SK-N-SH treated with all-trans-retinoic acid at 6 μM for 48 hours (cell line): ENCODE measurements around the gene FLT1.

ENCODE experiments used
- ATAC-seq: fragments of 200-7000 bp; cut with Tn5 transposase; 3 replicates; pipeline ENCODE4 v1.9.1; 2020; ENCODE audit warnings: mild to moderate bottlenecking, moderate library complexity
- ARNTL ChIP-seq: fragments of 450-650 bp; formaldehyde crosslinking; IDR thresholded peaks from 2 replicates; pipeline ENCODE4 v1.5.0; 2020; ENCODE audit warnings: low read depth, mild to moderate bottlenecking, moderate library complexity, borderline replicate concordance
- BACH2 ChIP-seq: fragments of 250-450 bp; sonication (Bioruptor Pico); IDR thresholded peaks from 2 replicates; pipeline ENCODE4 v1.9.0; 2021; ENCODE audit warnings: mild to moderate bottlenecking, borderline replicate concordance
- CREB5 ChIP-seq: fragments of 250-450 bp; sonication (Bioruptor Pico); IDR thresholded peaks from 2 replicates; pipeline ENCODE4 v1.5.1; 2020; ENCODE audit warnings: low read depth, mild to moderate bottlenecking, moderate library complexity
- CSDC2 ChIP-seq: fragments of 250-450 bp; sonication (Bioruptor Pico); IDR thresholded peaks from 2 replicates; pipeline ENCODE4 v1.5.0; 2020; ENCODE audit warnings: mild to moderate bottlenecking, moderate library complexity
- CSRNP3 ChIP-seq: fragments of 250-450 bp; sonication (Bioruptor Pico); IDR thresholded peaks from 2 replicates; pipeline ENCODE4 v1.5.1; 2021; ENCODE audit warnings: mild to moderate bottlenecking, moderate library complexity
- ESRRG ChIP-seq: fragments of 250-450 bp; sonication (Bioruptor Pico); IDR thresholded peaks from 2 replicates; pipeline ENCODE4 v1.6.1; 2021; ENCODE audit warnings: mild to moderate bottlenecking
- GLIS3 ChIP-seq: fragments of 250-450 bp; sonication (Bioruptor Pico); IDR thresholded peaks from 2 replicates; pipeline ENCODE4 v1.5.0; 2020; ENCODE audit warnings: mild to moderate bottlenecking, moderate library complexity
- ISL1 ChIP-seq: fragments of 250-450 bp; sonication (Bioruptor Pico); IDR thresholded peaks from 2 replicates; pipeline ENCODE4 v2.1.2; 2022; ENCODE audit warnings: mild to moderate bottlenecking, moderate library complexity
- OSR1 ChIP-seq: fragments of 250-450 bp; sonication (Bioruptor Pico); IDR thresholded peaks from 2 replicates; pipeline ENCODE4 v1.8.0; 2022; ENCODE audit warnings: moderate library complexity, mild to moderate bottlenecking, inconsistent platforms
- POU6F1 ChIP-seq: fragments of 250-450 bp; sonication (Bioruptor Pico); IDR thresholded peaks from 2 replicates; pipeline ENCODE4 v1.8.0; 2021; ENCODE audit warnings: low read depth, mild to moderate bottlenecking, moderate library complexity, borderline replicate concordance
- PPARA ChIP-seq: fragments of 250-450 bp; sonication (Bioruptor Pico); IDR thresholded peaks from 2 replicates; pipeline ENCODE4 v1.5.0; 2020; ENCODE audit warnings: mild to moderate bottlenecking, borderline replicate concordance
- RARB ChIP-seq: fragments of 250-450 bp; sonication (Bioruptor Pico); IDR thresholded peaks from 2 replicates; pipeline ENCODE4 v1.8.0; 2021; ENCODE audit warnings: mild to moderate bottlenecking, moderate library complexity
- SNAI2 ChIP-seq: fragments of 250-450 bp; sonication (Bioruptor Pico); IDR thresholded peaks from 2 replicates; pipeline ENCODE4 v1.5.0; 2020; ENCODE audit warnings: mild to moderate bottlenecking, moderate library complexity
- TCF4 ChIP-seq: fragments of 250-450 bp; sonication (Bioruptor Pico); IDR thresholded peaks from 2 replicates; pipeline ENCODE4 v1.8.0; 2021; ENCODE audit warnings: mild to moderate bottlenecking, moderate library complexity, borderline replicate concordance
- TOX ChIP-seq: fragments of 250-450 bp; sonication (Bioruptor Pico); IDR thresholded peaks from 2 replicates; pipeline ENCODE4 v1.8.0; 2021; ENCODE audit warnings: mild to moderate bottlenecking, moderate library complexity, borderline replicate concordance
- ZC3H10 ChIP-seq: fragments of 250-450 bp; sonication (Bioruptor Pico); IDR thresholded peaks from 2 replicates; pipeline ENCODE4 v1.5.1; 2021; ENCODE audit warnings: mild to moderate bottlenecking, moderate library complexity
- ZFP3 ChIP-seq: fragments of 250-450 bp; sonication (Bioruptor Pico); IDR thresholded peaks from 2 replicates; pipeline ENCODE4 v1.5.0; 2020; ENCODE audit warnings: mild to moderate bottlenecking, moderate library complexity
- ZFP30 ChIP-seq: fragments of 450-650 bp; formaldehyde crosslinking; IDR thresholded peaks from 2 replicates; pipeline ENCODE4 v1.5.0; 2022; ENCODE audit warnings: mild to moderate bottlenecking, moderate library complexity
- ZNF565 ChIP-seq: fragments of 450-650 bp; formaldehyde crosslinking; conservative IDR thresholded peaks from 2 replicates; pipeline ENCODE4 v1.5.0; 2020; ENCODE audit warnings: low read depth, mild to moderate bottlenecking, moderate library complexity
- ZNF70 ChIP-seq: fragments of 450-650 bp; formaldehyde crosslinking; IDR thresholded peaks from 2 replicates; pipeline ENCODE4 v1.5.0; 2020; ENCODE audit warnings: mild to moderate bottlenecking, moderate library complexity
- ZNF8 ChIP-seq: fragments of 450-650 bp; formaldehyde crosslinking; IDR thresholded peaks from 2 replicates; pipeline ENCODE4 v1.5.0; 2020; ENCODE audit warnings: mild to moderate bottlenecking, moderate library complexity
- TF ChIP-seq, protein P1 (sequence below): fragments of 250-450 bp; sonication (Bioruptor Pico); IDR thresholded peaks from 2 replicates; pipeline ENCODE4 v1.5.0; 2020; ENCODE audit warnings: mild to moderate bottlenecking, moderate library complexity

Gene FLT1

DNA sequence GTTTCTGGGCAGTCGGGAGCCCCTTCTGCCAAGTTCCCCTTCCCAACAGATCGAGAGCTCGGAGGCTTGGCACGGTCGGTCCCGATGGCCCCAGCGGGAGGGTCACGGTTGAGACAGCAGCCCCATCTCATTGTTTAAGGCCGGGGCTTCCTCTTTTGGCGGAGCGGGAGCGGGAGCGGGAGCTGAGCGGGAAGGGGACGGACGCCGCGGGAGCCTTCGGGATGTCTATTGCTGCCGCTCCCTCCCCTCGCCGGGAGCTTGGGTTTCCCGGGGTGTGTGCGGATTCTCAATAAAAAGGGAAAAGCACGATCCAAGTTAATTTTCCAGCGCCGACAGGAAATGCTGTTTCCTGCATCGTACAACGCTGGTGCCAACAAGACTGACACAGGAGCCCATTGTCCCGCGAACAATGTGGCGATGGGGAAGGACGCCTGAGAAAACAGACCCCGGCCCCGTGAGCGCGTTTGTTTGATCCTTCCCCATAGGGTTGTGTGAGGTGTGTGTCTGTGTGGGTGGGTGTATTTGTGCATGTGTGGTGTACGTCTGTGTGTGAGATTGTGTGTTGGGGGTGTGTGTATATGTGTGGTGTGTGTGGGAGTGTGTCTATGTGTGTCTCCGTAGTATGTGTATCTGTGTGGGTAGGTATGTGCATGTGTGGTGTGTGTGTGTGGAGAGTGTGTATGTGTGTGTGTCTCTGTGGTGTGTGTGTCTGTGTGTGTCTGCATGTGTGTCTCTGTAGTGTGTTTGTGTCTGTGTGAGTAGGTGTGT is 36.3 kb upstream of the FLT1 start:
- ATAC-seq: peak; percentile 62

DNA sequence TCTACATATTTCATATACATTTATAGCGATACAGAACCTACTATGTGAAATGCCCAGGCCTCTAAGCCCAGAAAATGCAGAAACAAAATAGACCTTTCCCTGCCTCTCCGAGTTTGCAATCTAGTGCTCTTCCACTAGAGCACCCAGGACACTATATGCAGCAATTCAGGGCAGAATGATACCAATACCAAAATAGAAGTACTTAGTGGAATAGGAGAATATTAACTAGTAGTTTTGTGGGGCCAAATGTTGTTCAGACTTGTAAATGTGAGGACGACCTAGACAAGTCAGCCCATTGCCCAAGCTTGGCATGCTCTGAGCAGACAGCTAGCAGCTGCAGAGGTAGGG is 35.8 kb upstream of the FLT1 start:
- ATAC-seq: peak; percentile 72
- no peak for TF ChIP-seq GLIS3
- no peak for TF ChIP-seq RARB (CRISPR knock-in tag)
- TF ChIP-seq TOX (CRISPR knock-in tag): no peak
- TF ChIP-seq CSDC2 (CRISPR knock-in tag): no peak
- TF ChIP-seq POU6F1 (CRISPR knock-in tag): no peak
- TF ChIP-seq ZNF70 (CRISPR knock-in tag): no peak
- TF ChIP-seq ZNF565 (CRISPR knock-in tag): no peak
- TF ChIP-seq SNAI2 (CRISPR knock-in tag): no peak
- TF ChIP-seq CSRNP3 (CRISPR knock-in tag): no peak
- TF ChIP-seq, protein P1, sequence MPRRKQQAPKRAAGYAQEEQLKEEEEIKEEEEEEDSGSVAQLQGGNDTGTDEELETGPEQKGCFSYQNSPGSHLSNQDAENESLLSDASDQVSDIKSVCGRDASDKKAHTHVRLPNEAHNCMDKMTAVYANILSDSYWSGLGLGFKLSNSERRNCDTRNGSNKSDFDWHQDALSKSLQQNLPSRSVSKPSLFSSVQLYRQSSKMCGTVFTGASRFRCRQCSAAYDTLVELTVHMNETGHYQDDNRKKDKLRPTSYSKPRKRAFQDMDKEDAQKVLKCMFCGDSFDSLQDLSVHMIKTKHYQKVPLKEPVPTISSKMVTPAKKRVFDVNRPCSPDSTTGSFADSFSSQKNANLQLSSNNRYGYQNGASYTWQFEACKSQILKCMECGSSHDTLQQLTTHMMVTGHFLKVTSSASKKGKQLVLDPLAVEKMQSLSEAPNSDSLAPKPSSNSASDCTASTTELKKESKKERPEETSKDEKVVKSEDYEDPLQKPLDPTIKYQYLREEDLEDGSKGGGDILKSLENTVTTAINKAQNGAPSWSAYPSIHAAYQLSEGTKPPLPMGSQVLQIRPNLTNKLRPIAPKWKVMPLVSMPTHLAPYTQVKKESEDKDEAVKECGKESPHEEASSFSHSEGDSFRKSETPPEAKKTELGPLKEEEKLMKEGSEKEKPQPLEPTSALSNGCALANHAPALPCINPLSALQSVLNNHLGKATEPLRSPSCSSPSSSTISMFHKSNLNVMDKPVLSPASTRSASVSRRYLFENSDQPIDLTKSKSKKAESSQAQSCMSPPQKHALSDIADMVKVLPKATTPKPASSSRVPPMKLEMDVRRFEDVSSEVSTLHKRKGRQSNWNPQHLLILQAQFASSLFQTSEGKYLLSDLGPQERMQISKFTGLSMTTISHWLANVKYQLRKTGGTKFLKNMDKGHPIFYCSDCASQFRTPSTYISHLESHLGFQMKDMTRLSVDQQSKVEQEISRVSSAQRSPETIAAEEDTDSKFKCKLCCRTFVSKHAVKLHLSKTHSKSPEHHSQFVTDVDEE: no peak
- TF ChIP-seq ZFP3 (CRISPR knock-in tag): no peak
- no peak for TF ChIP-seq ZNF8 (CRISPR knock-in tag)
- TF ChIP-seq ISL1 (CRISPR knock-in tag): no peak
- TF ChIP-seq CREB5: no peak
- TF ChIP-seq PPARA (CRISPR knock-in tag): no peak
- no peak for TF ChIP-seq ZC3H10 (CRISPR knock-in tag)

More for the DNA sequence above, 36.3 kb upstream of the FLT1 start:
- TF ChIP-seq ZNF565 (CRISPR knock-in tag) (no peak), RARB (CRISPR knock-in tag) (no peak), BACH2 (no peak), ISL1 (CRISPR knock-in tag) (no peak), CSDC2 (CRISPR knock-in tag) (no peak), TCF4 (CRISPR knock-in tag) (no peak), ARNTL (CRISPR knock-in tag) (no peak), TOX (CRISPR knock-in tag) (no peak), SNAI2 (CRISPR knock-in tag) (no peak), CREB5 (no peak), ZFP30 (CRISPR knock-in tag) (no peak), ESRRG (CRISPR knock-in tag) (no peak), POU6F1 (CRISPR knock-in tag) (no peak), ZNF8 (CRISPR knock-in tag) (no peak), ZFP3 (CRISPR knock-in tag) (no peak), OSR1 (CRISPR knock-in tag) (no peak)
- TF ChIP-seq, protein P1: no peak
